MM.1S (cell line): ENCODE results near the gene CALM1.

Experiments
- CTCF ChIP-seq: fragments of 300-600 bp; sonication (generic); IDR thresholded peaks from 2 replicates; pipeline ENCODE4 v1.5.1; 2016; ENCODE audit warnings: antibody characterized with exemption, low read length, mixed read lengths
- EZH2 ChIP-seq: fragments of 300-600 bp; sonication (generic); optimal IDR thresholded peaks from 2 replicates; pipeline ENCODE3; 2017; ENCODE audit warnings: low read depth, mild to moderate bottlenecking, antibody characterized with exemption, low read length, mixed read lengths

GRCh38 chr14:90399541-90400444 is 3.0 kb downstream of the CALM1 start:
- TF ChIP-seq EZH2: no peak
- peak; percentile 94 for TF ChIP-seq CTCF
